Naive thymus-derived CD4-positive, alpha-beta T cell (primary cell): ENCODE data around the gene PPM1H. TPM values are rescaled to one million over a fixed set of nuclear protein-coding genes. Genes with fewer than 3 reads are reported as not detected.

Experiments
- ATAC-seq: fragments of 150-1000 bp; cut with Tn5 transposase; 2 replicates; pipeline ENCODE4 v1.10.0; 2021; ENCODE audit warnings: mild to moderate bottlenecking, moderate library complexity
- CTCF ChIA-PET: fragments of 350-600 bp; sonication (Branson Sonifier 250); formaldehyde crosslinking; loops from one replicate; lab custom pipeline; 2021; ENCODE audit warnings: antibody characterized with exemption; lab: Charles Lee
- POLR2A ChIA-PET: fragments of 350-600 bp; sonication (Branson Sonifier 250); formaldehyde crosslinking; loops from one replicate; lab custom pipeline; 2021; ENCODE audit warnings: antibody characterized with exemption, inconsistent platforms; lab: Charles Lee
- DNase-seq, 9 donors: peaks; one replicate each; pipeline versions ENCODE4 v3.0.0 to v3.0.0-alpha.2; 2020 to 2022; ENCODE audit warnings: mixed read lengths in 1 of 9
- H3K27ac ChIP-seq: one replicate; pipeline ENCODE4 v1.7.0; 2013; ENCODE audit warnings: mild to moderate bottlenecking, low read depth, low read length, moderate library complexity
- H3K27me3 ChIP-seq, 2 donors: one replicate each; pipeline ENCODE4 v1.7.0; 2013; ENCODE audit warnings: low read length in 2 of 2, mild to moderate bottlenecking in 2 of 2, moderate library complexity in 2 of 2; ENCODE audit not compliant: control insufficient read depth in 2 of 2, insufficient read depth in 2 of 2
- H3K36me3 ChIP-seq, 3 experiments: 1 replicate in 2 of 3; 2 replicates in 1 of 3; pipeline ENCODE4 v1.7.0; 2013; ENCODE audit warnings: low read length in 3 of 3, mild to moderate bottlenecking in 3 of 3, moderate library complexity in 1 of 3; ENCODE audit not compliant: insufficient read depth in 3 of 3, control insufficient read depth in 2 of 3
- H3K4me1 ChIP-seq, 2 donors: one replicate each; pipeline ENCODE4 v1.7.0; 2013; ENCODE audit warnings: low read length in 2 of 2, mild to moderate bottlenecking in 2 of 2, moderate library complexity in 1 of 2; ENCODE audit not compliant: control insufficient read depth in 2 of 2, insufficient read depth in 2 of 2
- H3K4me3 ChIP-seq: 2 replicates; pipeline ENCODE4 v1.7.0; 2013; ENCODE audit warnings: mild to moderate bottlenecking, low read length
- H3K9me3 ChIP-seq, 3 experiments: 1 replicate in 2 of 3; 2 replicates in 1 of 3; pipeline ENCODE4 v1.7.0; 2013; ENCODE audit warnings: low read length in 3 of 3; ENCODE audit not compliant: control insufficient read depth in 2 of 3
- H3K27ac Mint-ChIP-seq, 9 donors: one replicate each; pipeline ENCODE4 v1.8.0; 2020 to 2022; ENCODE audit warnings: mixed read lengths in 9 of 9, mild to moderate bottlenecking in 8 of 9, moderate library complexity in 5 of 9, inconsistent platforms in 2 of 9
- H3K27me3 Mint-ChIP-seq, 5 donors: one replicate each; pipeline ENCODE4 v1.8.0; 2021 to 2022; ENCODE audit warnings: mixed read lengths in 5 of 5, mild to moderate bottlenecking in 1 of 5
- H3K36me3 Mint-ChIP-seq, 5 donors: one replicate each; pipeline ENCODE4 v1.8.0; 2020 to 2022; ENCODE audit warnings: mixed read lengths in 5 of 5, mild to moderate bottlenecking in 3 of 5, inconsistent platforms in 1 of 5
- H3K4me1 Mint-ChIP-seq, 7 donors: one replicate each; pipeline ENCODE4 v1.8.0; 2020 to 2022; ENCODE audit warnings: mixed read lengths in 7 of 7, mild to moderate bottlenecking in 3 of 7, inconsistent platforms in 1 of 7
- H3K4me3 Mint-ChIP-seq, 10 donors: one replicate each; pipeline ENCODE4 v1.8.0; 2020 to 2022; ENCODE audit warnings: mild to moderate bottlenecking in 10 of 10, mixed read lengths in 10 of 10, moderate library complexity in 6 of 10, inconsistent platforms in 2 of 10
- H3K9me3 Mint-ChIP-seq, 11 donors: one replicate each; pipeline ENCODE4 v1.8.0; 2020 to 2022; ENCODE audit warnings: mixed read lengths in 11 of 11, mild to moderate bottlenecking in 4 of 11, inconsistent platforms in 1 of 11, moderate library complexity in 1 of 11
- intact Hi-C, 2 donors: fragments of 100-400 bp; cut with micrococcal nuclease; formaldehyde crosslinking; loops; one replicate each; pipeline ENCODE4 v1.15.1; 2023
- polyA plus RNA-seq, 2 donors: library from polyadenylated mRNA; unstranded; fragments of 300-500 nt; fragmentation: Illumina TruSeq; gene quantifications; one replicate each; pipeline ENCODE4 v1.2.3, GENCODE V29; 2021
- total RNA-seq, 6 experiments: library from RNA in 5 of 6; stranded (reverse) in 5 of 6; gene quantifications; 1 replicate in 5 of 6; 2 replicates in 1 of 6; pipeline ENCODE4 v1.2.3 and lab custom pipeline; 2021 to 2026

Gene PPM1H
- total and polyA plus RNA-seq, 7 experiments from 2014 or later = 0.08 to 2.1 (median 0.34) TPM; not detected in 4

GRCh38 chr12:62873116-62873825 lies 61.7 kb downstream of the PPM1H start:
- H3K27me3 ChIP-seq = no peaks in the 10 kb centered on the region
- POLR2A ChIA-PET = no interaction called here
- Mint-ChIP-seq H3K9me3 (peaks cover 0 to 12% (median 4%) of the 10 kb centered on the region in 11 donors), H3K27ac (no peak overlapping the region), H3K4me1 (no peaks in the 10 kb centered on the region), H3K36me3 (no peaks in the 10 kb centered on the region), H3K4me3 (no peak overlapping the region), H3K27me3 (peaks cover 0 to 26% (median 10%) of the 10 kb centered on the region in 5 donors)
- CTCF ChIA-PET = no interaction called here
- H3K4me3 ChIP-seq = no peak overlapping the region
- no peaks in the 10 kb centered on the region for H3K36me3 ChIP-seq
- H3K9me3 ChIP-seq = no peaks in the 10 kb centered on the region
- DNase-seq = no peak
- intact Hi-C loops = no loop called here
- H3K27ac ChIP-seq = no peak overlapping the region
- H3K4me1 ChIP-seq = no peaks in the 10 kb centered on the region
- no peak for ATAC-seq

GRCh38 chr12:62868820-62869219 lies 66.1 kb downstream of the PPM1H start:
- DNase-seq (no peak), ATAC-seq (no peak)
- Mint-ChIP-seq H3K4me1 (no peaks in the 10 kb centered on the region), H3K36me3 (no peaks in the 10 kb centered on the region), H3K27ac (no peak overlapping the region), H3K4me3 (no peak overlapping the region), H3K9me3 (peaks cover 0 to 12% (median 4%) of the 10 kb centered on the region in 11 donors), H3K27me3 (peaks cover 2 to 29% (median 10%) of the 10 kb centered on the region in 5 donors)
- Histone ChIP-seq H3K27me3 (no peaks in the 10 kb centered on the region), H3K27ac (no peak overlapping the region), H3K36me3 (no peaks in the 10 kb centered on the region), H3K9me3 (no peaks in the 10 kb centered on the region), H3K4me3 (no peak overlapping the region), H3K4me1 (no peaks in the 10 kb centered on the region)
- CTCF ChIA-PET = no interaction called here
- POLR2A ChIA-PET = no interaction called here
- intact Hi-C loops = no loop called here

- no peak overlapping the region for H3K27ac ChIP-seq
Measured at GRCh38 chr12:62866451-62867082, 68.4 kb downstream of the PPM1H start.

GRCh38 chr12:62865937-62866336 lies 69.0 kb downstream of the PPM1H start:
- Histone ChIP-seq H3K27ac (no peak overlapping the region), H3K4me3 (no peak overlapping the region), H3K36me3 (no peaks in the 10 kb centered on the region), H3K27me3 (no peaks in the 10 kb centered on the region), H3K4me1 (no peaks in the 10 kb centered on the region), H3K9me3 (no peaks in the 10 kb centered on the region)
- ChIA-PET POLR2A (no interaction called here), CTCF (no interaction called here)
- Mint-ChIP-seq H3K4me1 (no peaks in the 10 kb centered on the region), H3K36me3 (no peaks in the 10 kb centered on the region), H3K27me3 (peaks cover 4 to 22% (median 10%) of the 10 kb centered on the region in 5 donors), H3K27ac (no peak overlapping the region), H3K9me3 (peaks cover 0 to 8% (median 1%) of the 10 kb centered on the region in 11 donors), H3K4me3 (no peak overlapping the region)
- DNase-seq (no peak), ATAC-seq (no peak)
- intact Hi-C loops = no loop called here

More at GRCh38 chr12:62866451-62867082, 68.4 kb downstream of the PPM1H start:
- ATAC-seq = no peak
- Histone ChIP-seq H3K9me3 (no peaks in the 10 kb centered on the region), H3K4me3 (no peak overlapping the region), H3K36me3 (no peaks in the 10 kb centered on the region), H3K27me3 (no peaks in the 10 kb centered on the region), H3K4me1 (no peaks in the 10 kb centered on the region)
- H3K4me3 Mint-ChIP-seq = no peak overlapping the region
- H3K9me3 Mint-ChIP-seq = peaks cover 0 to 12% (median 4%) of the 10 kb centered on the region in 11 donors
- ChIA-PET POLR2A (no interaction called here), CTCF (no interaction called here)
- no peak for DNase-seq
- H3K27ac Mint-ChIP-seq = no peak overlapping the region
- H3K27me3 Mint-ChIP-seq = peaks cover 4 to 22% (median 10%) of the 10 kb centered on the region in 5 donors
- intact Hi-C loops = no loop called here
- H3K4me1 Mint-ChIP-seq = no peaks in the 10 kb centered on the region
- H3K36me3 Mint-ChIP-seq = no peaks in the 10 kb centered on the region

- H3K27me3 Mint-ChIP-seq = peaks cover 3 to 19% (median 7%) of the 10 kb centered on the region in 5 donors
- DNase-seq = no peak
- H3K27ac Mint-ChIP-seq = no peak overlapping the region
- Histone ChIP-seq H3K9me3 (no peaks in the 10 kb centered on the region), H3K4me3 (no peak overlapping the region), H3K27me3 (no peaks in the 10 kb centered on the region), H3K4me1 (no peaks in the 10 kb centered on the region), H3K36me3 (no peaks in the 10 kb centered on the region), H3K27ac (no peak overlapping the region)
- no peak for ATAC-seq
- intact Hi-C loops = no loop called here
- H3K9me3 Mint-ChIP-seq = peaks cover 0 to 4% (median 0%) of the 10 kb centered on the region in 11 donors
- no peaks in the 10 kb centered on the region for H3K36me3 Mint-ChIP-seq
- POLR2A ChIA-PET = no interaction called here
- H3K4me1 Mint-ChIP-seq = no peaks in the 10 kb centered on the region
- no peak overlapping the region for H3K4me3 Mint-ChIP-seq
- CTCF ChIA-PET = no interaction called here
Measured at GRCh38 chr12:62865065-62865464, 69.9 kb downstream of the PPM1H start.

- no peaks in the 10 kb centered on the region for H3K4me1 ChIP-seq
- intact Hi-C loops = no loop called here
- no peaks in the 10 kb centered on the region for H3K27me3 ChIP-seq
- ChIA-PET CTCF (no interaction called here), POLR2A (no interaction called here)
- no peak overlapping the region for H3K27ac Mint-ChIP-seq
- no peaks in the 10 kb centered on the region for H3K36me3 ChIP-seq
- ATAC-seq (no peak), DNase-seq (no peak)
- no peaks in the 10 kb centered on the region for H3K36me3 Mint-ChIP-seq
- no peak overlapping the region for H3K4me3 Mint-ChIP-seq
- peaks cover 0 to 8% (median 4%) of the 10 kb centered on the region in 5 donors for H3K27me3 Mint-ChIP-seq
- H3K27ac ChIP-seq = no peak overlapping the region
- H3K9me3 Mint-ChIP-seq = no peaks in the 10 kb centered on the region
- no peak overlapping the region for H3K4me3 ChIP-seq
- no peaks in the 10 kb centered on the region for H3K4me1 Mint-ChIP-seq
- H3K9me3 ChIP-seq = no peaks in the 10 kb centered on the region
Measured at GRCh38 chr12:62862259-62862881, 72.6 kb downstream of the PPM1H start.
